ENCODE data around the gene KIF16B.

The KIF16B gene

GRCh38 chr20:16224836-16225235 is 348.4 kb downstream of the KIF16B start:
- TF ChIP-seq REST (IDR thresholded peaks at IDR 0.05; ENCODE audit: insufficient replicate concordance, low read depth), result no peak
- no peak for TF ChIP-seq POLR2AphosphoS5 (IDR thresholded peaks at IDR 0.05; ENCODE audit: low read depth)
- TF ChIP-seq SPI1 (IDR thresholded peaks at IDR 0.05; ENCODE audit: borderline replicate concordance, low read depth), result no peak
- no peak for TF ChIP-seq GABPA (IDR thresholded peaks at IDR 0.05; ENCODE audit: low read depth)
- TF ChIP-seq CTCF (IDR thresholded peaks at IDR 0.05; ENCODE audit: insufficient read depth, low read length), result no peak
- no peaks in the 10 kb centered on the region for H3K27me3 ChIP-seq (ENCODE audit: insufficient read depth, poor library complexity, severe bottlenecking)
- no peak overlapping the region for H3K27ac ChIP-seq (replicated peaks)
- H3K4me3 ChIP-seq (replicated peaks; ENCODE audit: insufficient read depth, low read length), result no peak overlapping the region
- no peak for DNase-seq (ENCODE audit: low read depth in 1 of 2, low spot score in 1 of 2)

GRCh38 chr20:16222859-16223411 is 350.3 kb downstream of the KIF16B start:
- Histone ChIP-seq H3K4me3 (replicated peaks; ENCODE audit: insufficient read depth, low read length) (no peak overlapping the region), H3K27ac (replicated peaks) (no peak overlapping the region), H3K27me3 (ENCODE audit: insufficient read depth, poor library complexity, severe bottlenecking) (no peaks in the 10 kb centered on the region)
- no peak for DNase-seq (ENCODE audit: low read depth in 1 of 2, low spot score in 1 of 2)
- no peak for TF ChIP-seq CTCF (IDR thresholded peaks at IDR 0.05; ENCODE audit: insufficient read depth, low read length)
- TF ChIP-seq POLR2AphosphoS5 (IDR thresholded peaks at IDR 0.05; ENCODE audit: low read depth), result no peak
- TF ChIP-seq SPI1 (IDR thresholded peaks at IDR 0.05; ENCODE audit: borderline replicate concordance, low read depth), result no peak
- no peak for TF ChIP-seq GABPA (IDR thresholded peaks at IDR 0.05; ENCODE audit: low read depth)
- TF ChIP-seq REST (IDR thresholded peaks at IDR 0.05; ENCODE audit: insufficient replicate concordance, low read depth), result no peak
